ENCODE measurements around the gene MRPL4. TPM values are rescaled to one million over a fixed set of nuclear protein-coding genes. Genes with fewer than 3 reads are reported as not detected.

MRPL4 gene
- total RNA-seq, 3 donors from 2014 or later (not counting 1 experiment from before 2014, with no cell fraction given), result 34.5 to 41.6 (median 40.2) TPM

- Histone ChIP-seq H3K9me3 (ENCODE audit: control insufficient read depth, insufficient read depth, low read length) (no peaks in the 10 kb centered on the region), H3K27me3 (ENCODE audit: control insufficient read depth, insufficient read depth, low read length) (no peaks in the 10 kb centered on the region), H3K36me3 (ENCODE audit: control insufficient read depth, insufficient read depth, low read length) (no peaks in the 10 kb centered on the region), H3K27ac (ENCODE audit: low read length) (no peak overlapping the region), H3K4me1 (ENCODE audit: control insufficient read depth, insufficient read depth, low read length) (peaks cover 10% of the 10 kb centered on the region), H3K4me3 (ENCODE audit: low read length) (no peak overlapping the region)
- Mint-ChIP-seq H3K27me3 (ENCODE audit: low read depth in 2 of 2) (no peaks in the 10 kb centered on the region), H3K9me3 (no peaks in the 10 kb centered on the region), H3K4me3 (no peak overlapping the region), H3K4me1 (no peaks in the 10 kb centered on the region), H3K27ac (no peak overlapping the region), H3K36me3 (no peaks in the 10 kb centered on the region)
- WGBS (ENCODE audit: insufficient coverage), result no CpG with 5 or more reads among the region's 5 CpGs
- ATAC-seq, result no peak
- intact Hi-C loops (cut with micrococcal nuclease), result no loop called here
- TF ChIP-seq, protein P1, sequence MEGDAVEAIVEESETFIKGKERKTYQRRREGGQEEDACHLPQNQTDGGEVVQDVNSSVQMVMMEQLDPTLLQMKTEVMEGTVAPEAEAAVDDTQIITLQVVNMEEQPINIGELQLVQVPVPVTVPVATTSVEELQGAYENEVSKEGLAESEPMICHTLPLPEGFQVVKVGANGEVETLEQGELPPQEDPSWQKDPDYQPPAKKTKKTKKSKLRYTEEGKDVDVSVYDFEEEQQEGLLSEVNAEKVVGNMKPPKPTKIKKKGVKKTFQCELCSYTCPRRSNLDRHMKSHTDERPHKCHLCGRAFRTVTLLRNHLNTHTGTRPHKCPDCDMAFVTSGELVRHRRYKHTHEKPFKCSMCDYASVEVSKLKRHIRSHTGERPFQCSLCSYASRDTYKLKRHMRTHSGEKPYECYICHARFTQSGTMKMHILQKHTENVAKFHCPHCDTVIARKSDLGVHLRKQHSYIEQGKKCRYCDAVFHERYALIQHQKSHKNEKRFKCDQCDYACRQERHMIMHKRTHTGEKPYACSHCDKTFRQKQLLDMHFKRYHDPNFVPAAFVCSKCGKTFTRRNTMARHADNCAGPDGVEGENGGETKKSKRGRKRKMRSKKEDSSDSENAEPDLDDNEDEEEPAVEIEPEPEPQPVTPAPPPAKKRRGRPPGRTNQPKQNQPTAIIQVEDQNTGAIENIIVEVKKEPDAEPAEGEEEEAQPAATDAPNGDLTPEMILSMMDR (IDR thresholded peaks at IDR 0.05), result no peak
- no peak for DNase-seq
Measured at GRCh38 chr19:10306327-10306726, 54.3 kb downstream of the MRPL4 start.

- DNase-seq, result no peak
Measured at GRCh38 chr19:10309423-10309822, 57.4 kb downstream of the MRPL4 start, which contains the start of gene ZGLP1. TSS of gene ZGLP1 (minus strand) at chr19:10309815.

More at GRCh38 chr19:10309423-10309822, 57.4 kb downstream of the MRPL4 start, which contains the start of gene ZGLP1:
- no peaks in the 10 kb centered on the region for H3K36me3 Mint-ChIP-seq
- Histone ChIP-seq H3K4me1 (ENCODE audit: control insufficient read depth, insufficient read depth, low read length) (peaks cover 10% of the 10 kb centered on the region), H3K9me3 (ENCODE audit: control insufficient read depth, insufficient read depth, low read length) (no peaks in the 10 kb centered on the region), H3K36me3 (ENCODE audit: control insufficient read depth, insufficient read depth, low read length) (no peaks in the 10 kb centered on the region), H3K4me3 (ENCODE audit: low read length) (no peak within 1 kb of the TSS), H3K27me3 (ENCODE audit: control insufficient read depth, insufficient read depth, low read length) (no peaks in the 10 kb centered on the region), H3K27ac (ENCODE audit: low read length) (no peak within 1 kb of the TSS)
- intact Hi-C loops (cut with micrococcal nuclease), result no loop called here
- WGBS (ENCODE audit: insufficient coverage), result 94% methylated on average over 23 of the region's 24 CpGs
- H3K9me3 Mint-ChIP-seq, result no peaks in the 10 kb centered on the region
- TF ChIP-seq, protein P1 (IDR thresholded peaks at IDR 0.05), result no peak
- H3K4me3 Mint-ChIP-seq, result no peak within 1 kb of the TSS
- no peaks in the 10 kb centered on the region for H3K27me3 Mint-ChIP-seq (ENCODE audit: low read depth in 2 of 2)
- peaks cover 0 to 2% of the 10 kb centered on the region in 2 donors for H3K4me1 Mint-ChIP-seq
- H3K27ac Mint-ChIP-seq, result no peak within 1 kb of the TSS
- ATAC-seq, result no peak

Other genes starting within 250 kb of the MRPL4 start
- gene COL5A3, start 241.7 kb upstream of the MRPL4 start, total RNA-seq, result 1 to 10 TPM in 1 of 3 donors, under 1 TPM in 2; 0.33 to 6.6 (median 0.63) TPM
- not detected for gene RDH8, start 238.7 kb upstream of the MRPL4 start, total RNA-seq
- 100 to 1,000 TPM; 107 to 111 (median 107) TPM for gene SHFL, start 165.9 kb upstream of the MRPL4 start, total RNA-seq
- 1 to 10 TPM; 2.9 to 5.5 (median 3.3) TPM for gene ANGPTL6, start 149.5 kb upstream of the MRPL4 start, total RNA-seq
- gene PPAN, start 145.9 kb upstream of the MRPL4 start, total RNA-seq, result 10 to 100 TPM; 60.0 to 72.2 (median 69.2) TPM
- 10 to 100 TPM; 44.1 to 52.3 (median 51.0) TPM for gene P2RY11, start 140.5 kb upstream of the MRPL4 start, total RNA-seq
- 100 to 1,000 TPM; 377 to 471 (median 423) TPM for gene EIF3G, start 132.3 kb upstream of the MRPL4 start, total RNA-seq
- gene DNMT1, start 57.3 kb upstream of the MRPL4 start, total RNA-seq, result 100 to 1,000 TPM; 266 to 323 (median 275) TPM
- 10 to 100 TPM in 1 of 3 donors, 1 to 10 TPM in 2; 6.8 to 12.6 (median 9.5) TPM for gene S1PR2, start 20.9 kb upstream of the MRPL4 start, total RNA-seq
- gene ICAM1, start 18.9 kb downstream of the MRPL4 start, total RNA-seq, result 10 to 100 TPM; 33.1 to 73.7 (median 56.5) TPM
- 1 to 10 TPM; 1.3 to 3.6 (median 3.0) TPM for gene ICAM4, start 34.7 kb downstream of the MRPL4 start, total RNA-seq
- 1 to 10 TPM; 1.1 to 1.6 (median 1.5) TPM for gene ICAM5, start 37.7 kb downstream of the MRPL4 start, total RNA-seq
- 1 to 10 TPM; 1.4 to 2.2 (median 1.9) TPM for gene ZGLP1, start 57.6 kb downstream of the MRPL4 start, total RNA-seq
- gene FDX2, start 63.8 kb downstream of the MRPL4 start, total RNA-seq, result 1 to 10 TPM; 1.7 to 4.1 (median 4.0) TPM
- 10 to 100 TPM; 42.5 to 64.3 (median 55.9) TPM for gene RAVER1, start 81.3 kb downstream of the MRPL4 start, total RNA-seq
- 100 to 1,000 TPM; 189 to 224 (median 199) TPM for gene ICAM3, start 87.4 kb downstream of the MRPL4 start, total RNA-seq
- 100 to 1,000 TPM; 401 to 469 (median 454) TPM for gene TYK2, start 128.4 kb downstream of the MRPL4 start, total RNA-seq
- gene CDC37, start 151.3 kb downstream of the MRPL4 start, total RNA-seq, result 100 to 1,000 TPM; 211 to 242 (median 223) TPM
- gene PDE4A, start 168.3 kb downstream of the MRPL4 start, total RNA-seq, result 10 to 100 TPM; 34.2 to 46.2 (median 44.9) TPM